HFFc6 (cell line): Measurements from ENCODE around the gene ERVFRD-1. TPM values are rescaled to one million over a fixed set of nuclear protein-coding genes. Genes with fewer than 3 reads are reported as not detected.

Experiments used
- DNase-seq: peaks from one replicate; pipeline ENCODE4 v3.0.0-alpha.2; 2018
- H3K27ac Mint-ChIP-seq: 2 replicates; pipeline ENCODE4 v1.8.0; 2020; ENCODE audit warnings: mild to moderate bottlenecking, mixed read lengths
- H3K27me3 Mint-ChIP-seq: 2 replicates; pipeline ENCODE4 v1.8.0; 2021; ENCODE audit warnings: mild to moderate bottlenecking, moderate library complexity, mixed read lengths; ENCODE audit not compliant: insufficient read depth
- H3K36me3 Mint-ChIP-seq: 2 replicates; pipeline ENCODE4 v1.8.0; 2021; ENCODE audit warnings: low read depth, mixed read lengths
- H3K4me1 Mint-ChIP-seq: 2 replicates; pipeline ENCODE4 v1.8.0; 2020; ENCODE audit warnings: low read depth, mixed read lengths
- H3K4me3 Mint-ChIP-seq: 2 replicates; pipeline ENCODE4 v1.8.0; 2020; ENCODE audit warnings: mild to moderate bottlenecking, moderate library complexity, mixed read lengths
- H3K9me3 Mint-ChIP-seq: 2 replicates; pipeline ENCODE4 v1.8.0; 2020; ENCODE audit warnings: mild to moderate bottlenecking, mixed read lengths
- long read RNA-seq: library from polyadenylated mRNA; unstranded; transcript quantifications from one replicate; pipeline ENCODE4 v2.0.0, GENCODE V29; 2019
- total RNA-seq, 6 experiments: library from RNA; stranded (reverse); fragmentation: NEBNext Ultra II Directional; extraction: Animal tissue kit (Norgen Biotek cat#: 25700); gene quantifications; 2 replicates in 1 of 6; 3 replicates in 5 of 6; pipeline ENCODE4 v1.2.3, GENCODE V29; 2021
- TF ChIP-seq, protein P1 (sequence below): fragments of 200-600 bp; sonication (generic); IDR thresholded peaks from 2 replicates; pipeline ENCODE4 v1.5.0; 2021; ENCODE audit warnings: antibody characterized with exemption, mild to moderate bottlenecking

The ERVFRD-1 gene, protein sequence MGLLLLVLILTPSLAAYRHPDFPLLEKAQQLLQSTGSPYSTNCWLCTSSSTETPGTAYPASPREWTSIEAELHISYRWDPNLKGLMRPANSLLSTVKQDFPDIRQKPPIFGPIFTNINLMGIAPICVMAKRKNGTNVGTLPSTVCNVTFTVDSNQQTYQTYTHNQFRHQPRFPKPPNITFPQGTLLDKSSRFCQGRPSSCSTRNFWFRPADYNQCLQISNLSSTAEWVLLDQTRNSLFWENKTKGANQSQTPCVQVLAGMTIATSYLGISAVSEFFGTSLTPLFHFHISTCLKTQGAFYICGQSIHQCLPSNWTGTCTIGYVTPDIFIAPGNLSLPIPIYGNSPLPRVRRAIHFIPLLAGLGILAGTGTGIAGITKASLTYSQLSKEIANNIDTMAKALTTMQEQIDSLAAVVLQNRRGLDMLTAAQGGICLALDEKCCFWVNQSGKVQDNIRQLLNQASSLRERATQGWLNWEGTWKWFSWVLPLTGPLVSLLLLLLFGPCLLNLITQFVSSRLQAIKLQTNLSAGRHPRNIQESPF
- not detected for total RNA-seq
- long read RNA-seq: 0 reads

DNA sequence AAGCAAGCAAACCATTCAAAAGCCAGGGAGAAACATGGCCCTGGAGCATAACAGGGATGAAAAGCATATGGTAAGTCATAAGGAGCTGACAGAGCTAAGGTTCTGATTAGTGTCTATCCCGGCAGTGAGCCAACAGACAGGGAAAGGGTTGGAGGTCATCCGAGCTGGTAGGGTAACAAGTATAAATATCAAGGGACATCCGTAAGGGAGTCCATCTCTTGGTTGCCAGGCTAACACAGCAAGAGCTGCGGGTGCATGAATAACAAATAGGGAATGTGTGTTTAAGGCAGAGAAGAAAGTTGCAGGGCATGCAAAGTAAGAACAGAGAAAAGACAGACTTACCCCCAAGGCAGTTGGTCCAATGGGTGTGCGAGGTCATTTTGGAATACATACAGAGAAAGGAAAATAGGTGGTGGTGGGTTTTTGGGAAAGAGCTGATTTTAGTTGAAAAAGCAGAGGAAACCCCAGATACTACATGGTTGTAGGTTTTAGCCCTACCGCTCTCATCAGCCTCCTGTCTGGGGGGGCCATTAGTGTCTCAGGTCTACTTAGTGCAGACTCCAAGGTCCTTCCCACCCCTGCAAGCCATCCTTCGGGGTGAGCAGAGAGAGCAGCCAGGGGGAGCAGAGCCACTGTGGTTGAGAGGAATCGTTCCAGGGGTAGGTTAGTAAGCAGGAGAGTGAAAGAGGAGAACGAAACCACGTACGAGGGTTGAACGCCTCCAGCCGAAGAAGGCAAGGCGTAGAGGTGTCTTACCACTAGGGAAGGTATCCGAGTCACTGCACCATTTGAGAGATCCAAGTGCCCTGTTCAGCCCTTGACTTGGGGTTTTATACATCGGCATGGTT, at the start of gene ERVFRD-1:
ERVFRD-1 (minus strand) TSS at position 805 of the 848 bp plus-strand sequence. CDS start 6,415 bp downstream, outside the sequence.
- Mint-ChIP-seq H3K27ac (no peak within 1 kb of the TSS), H3K36me3 (no peaks in the 10 kb centered on the region), H3K4me3 (no peak within 1 kb of the TSS), H3K27me3 (no peaks in the 10 kb centered on the region; the same call in 1 of the 2 replicates), H3K9me3 (no peaks in the 10 kb centered on the region), H3K4me1 (peaks cover 3% of the 10 kb centered on the region)
- DNase-seq: no peak
- TF ChIP-seq, protein P1, sequence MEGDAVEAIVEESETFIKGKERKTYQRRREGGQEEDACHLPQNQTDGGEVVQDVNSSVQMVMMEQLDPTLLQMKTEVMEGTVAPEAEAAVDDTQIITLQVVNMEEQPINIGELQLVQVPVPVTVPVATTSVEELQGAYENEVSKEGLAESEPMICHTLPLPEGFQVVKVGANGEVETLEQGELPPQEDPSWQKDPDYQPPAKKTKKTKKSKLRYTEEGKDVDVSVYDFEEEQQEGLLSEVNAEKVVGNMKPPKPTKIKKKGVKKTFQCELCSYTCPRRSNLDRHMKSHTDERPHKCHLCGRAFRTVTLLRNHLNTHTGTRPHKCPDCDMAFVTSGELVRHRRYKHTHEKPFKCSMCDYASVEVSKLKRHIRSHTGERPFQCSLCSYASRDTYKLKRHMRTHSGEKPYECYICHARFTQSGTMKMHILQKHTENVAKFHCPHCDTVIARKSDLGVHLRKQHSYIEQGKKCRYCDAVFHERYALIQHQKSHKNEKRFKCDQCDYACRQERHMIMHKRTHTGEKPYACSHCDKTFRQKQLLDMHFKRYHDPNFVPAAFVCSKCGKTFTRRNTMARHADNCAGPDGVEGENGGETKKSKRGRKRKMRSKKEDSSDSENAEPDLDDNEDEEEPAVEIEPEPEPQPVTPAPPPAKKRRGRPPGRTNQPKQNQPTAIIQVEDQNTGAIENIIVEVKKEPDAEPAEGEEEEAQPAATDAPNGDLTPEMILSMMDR: no peak

DNA sequence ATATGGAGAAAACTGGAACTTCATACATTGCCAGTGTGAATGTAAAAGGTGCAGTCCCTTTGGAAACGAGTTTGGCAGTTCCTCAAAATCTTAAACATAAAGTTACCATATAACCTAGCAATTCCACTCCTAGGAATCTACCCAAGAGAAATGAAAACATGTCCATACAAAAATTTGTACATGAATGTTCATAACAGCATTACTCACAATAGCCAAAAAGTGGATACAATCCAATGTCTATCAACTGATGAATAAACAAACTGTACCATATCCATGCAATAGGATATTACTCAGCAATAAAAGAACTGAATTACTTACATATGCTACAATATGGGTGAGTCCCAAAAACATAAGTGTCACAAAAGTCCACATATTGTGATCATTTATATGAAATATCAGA, 48.7 kb upstream of the ERVFRD-1 start:
- H3K4me3 Mint-ChIP-seq: no peak overlapping the region
- DNase-seq: no peak
- no peaks in the 10 kb centered on the region for H3K36me3 Mint-ChIP-seq
- H3K27ac Mint-ChIP-seq: no peak overlapping the region
- H3K27me3 Mint-ChIP-seq: no peaks in the 10 kb centered on the region; the same call in 1 of the 2 replicates
- TF ChIP-seq, protein P1: no peak
- no peaks in the 10 kb centered on the region for H3K9me3 Mint-ChIP-seq
- H3K4me1 Mint-ChIP-seq: peaks cover 16% of the 10 kb centered on the region

DNA sequence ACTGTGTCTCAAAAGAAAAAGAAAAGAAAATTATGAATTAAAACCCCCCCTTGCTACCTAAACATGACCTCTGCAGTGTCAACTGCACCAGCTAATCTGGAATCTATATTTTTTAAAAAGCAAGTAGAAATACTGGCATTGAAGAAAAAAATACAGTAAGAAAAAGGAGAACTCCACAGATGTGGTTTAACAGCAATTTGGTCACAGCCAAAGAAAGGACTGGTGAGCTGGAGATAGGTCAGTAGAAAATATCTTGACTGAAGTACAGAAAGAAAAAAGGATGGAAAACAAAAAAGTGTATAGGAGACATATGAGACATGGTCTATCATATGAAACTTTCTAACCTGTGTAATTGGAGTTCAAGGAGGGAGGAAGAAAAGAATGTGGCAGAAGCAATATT, 44.1 kb upstream of the ERVFRD-1 start:
- peaks cover 2% of the 10 kb centered on the region for H3K4me1 Mint-ChIP-seq
- no peaks in the 10 kb centered on the region; the same call in 1 of the 2 replicates for H3K27me3 Mint-ChIP-seq
- no peak overlapping the region for H3K4me3 Mint-ChIP-seq
- TF ChIP-seq, protein P1: no peak
- peaks cover 12% of the 10 kb centered on the region for H3K36me3 Mint-ChIP-seq
- H3K27ac Mint-ChIP-seq: no peak overlapping the region
- no peak for DNase-seq
- H3K9me3 Mint-ChIP-seq: no peaks in the 10 kb centered on the region

DNA sequence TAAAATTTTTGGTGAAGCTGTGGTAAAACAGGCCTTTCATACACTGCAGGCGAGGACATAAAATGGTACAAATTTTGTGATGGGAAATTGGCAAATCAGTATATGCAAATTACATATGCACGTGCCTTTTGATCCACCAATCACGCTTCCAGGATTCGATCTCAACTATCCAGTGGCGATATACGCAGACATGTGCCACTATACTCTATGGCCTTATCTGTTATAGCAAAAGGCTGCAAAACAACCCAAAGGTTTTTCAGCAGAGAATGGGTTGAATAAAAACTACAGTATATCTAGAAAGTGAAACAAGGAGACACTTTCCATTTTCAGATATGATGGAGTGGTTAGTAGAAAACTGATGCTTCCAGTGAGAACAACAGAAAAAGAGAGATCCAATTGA, 41.9 kb upstream of the ERVFRD-1 start:
- Mint-ChIP-seq H3K36me3 (peaks cover 12% of the 10 kb centered on the region), H3K4me1 (no peaks in the 10 kb centered on the region), H3K27ac (no peak overlapping the region), H3K4me3 (no peak overlapping the region), H3K9me3 (no peaks in the 10 kb centered on the region), H3K27me3 (no peaks in the 10 kb centered on the region; the same call in 1 of the 2 replicates)
- no peak for DNase-seq
- TF ChIP-seq, protein P1: no peak

DNA sequence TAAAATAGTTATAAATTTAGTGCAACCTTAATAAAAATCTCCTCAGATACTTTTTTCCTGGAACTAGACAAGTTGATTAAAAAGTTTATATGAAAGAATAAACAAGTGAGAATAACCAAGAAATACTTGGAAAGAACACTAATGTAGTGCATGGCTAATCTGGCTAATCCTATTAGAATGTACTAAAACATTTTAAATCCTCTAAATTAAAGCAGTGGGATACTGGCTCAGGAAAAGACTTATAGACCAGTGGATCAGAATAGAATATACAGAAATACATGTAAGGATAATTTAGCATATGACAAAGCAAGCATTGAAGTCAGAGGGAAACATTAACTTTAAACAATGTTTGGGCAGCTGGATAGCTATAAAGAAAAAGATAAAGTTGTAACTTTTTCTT, 41.1 kb upstream of the ERVFRD-1 start:
- Mint-ChIP-seq H3K36me3 (peaks cover 12% of the 10 kb centered on the region), H3K27ac (no peak overlapping the region), H3K27me3 (no peaks in the 10 kb centered on the region; the same call in 1 of the 2 replicates), H3K9me3 (no peaks in the 10 kb centered on the region), H3K4me1 (no peaks in the 10 kb centered on the region), H3K4me3 (no peak overlapping the region)
- no peak for DNase-seq
- TF ChIP-seq, protein P1: no peak
